Iris pigment epithelial cell (primary cell): ENCODE data around the gene BMP10.
"Not testable (repeated sequence)": the region's sequence is repeated elsewhere in the genome, so short reads cannot be mapped to it uniquely, and the experiment has no call there.

Source experiments
- DNase-seq: peaks from one replicate; pipeline ENCODE4 v3.0.0-alpha.2; 2011; ENCODE audit warnings: low read depth

Gene BMP10

DNA sequence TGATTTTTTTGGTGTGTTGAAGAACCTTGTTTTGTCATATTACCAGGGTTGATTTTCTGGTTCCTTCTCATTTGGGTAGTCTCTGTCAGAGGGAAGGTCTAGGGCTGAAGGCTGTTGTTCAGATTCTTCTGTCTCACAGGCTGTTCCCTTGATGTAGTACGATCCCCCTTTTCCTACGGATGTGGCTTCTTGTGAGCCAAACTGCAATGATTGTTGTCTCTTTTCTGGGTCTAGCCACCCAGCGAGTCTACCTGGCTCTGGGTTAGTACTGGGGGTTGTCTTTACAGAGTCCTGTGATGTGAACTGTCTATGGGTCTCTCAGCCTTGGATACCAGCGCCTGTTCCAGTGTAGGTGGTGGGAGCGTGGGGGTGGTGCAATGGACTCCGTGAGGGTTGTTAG lies 24.8 kb upstream of the BMP10 start:
- DNase-seq: not testable (repeated sequence)

- peak; percentile 49 for DNase-seq
These were observed 18.3 kb upstream of the BMP10 start for GRCh38 chr2:68889500-68889899.

GRCh38 chr2:68889021-68889420 lies 17.8 kb upstream of the BMP10 start:
- DNase-seq: no peak

DNA sequence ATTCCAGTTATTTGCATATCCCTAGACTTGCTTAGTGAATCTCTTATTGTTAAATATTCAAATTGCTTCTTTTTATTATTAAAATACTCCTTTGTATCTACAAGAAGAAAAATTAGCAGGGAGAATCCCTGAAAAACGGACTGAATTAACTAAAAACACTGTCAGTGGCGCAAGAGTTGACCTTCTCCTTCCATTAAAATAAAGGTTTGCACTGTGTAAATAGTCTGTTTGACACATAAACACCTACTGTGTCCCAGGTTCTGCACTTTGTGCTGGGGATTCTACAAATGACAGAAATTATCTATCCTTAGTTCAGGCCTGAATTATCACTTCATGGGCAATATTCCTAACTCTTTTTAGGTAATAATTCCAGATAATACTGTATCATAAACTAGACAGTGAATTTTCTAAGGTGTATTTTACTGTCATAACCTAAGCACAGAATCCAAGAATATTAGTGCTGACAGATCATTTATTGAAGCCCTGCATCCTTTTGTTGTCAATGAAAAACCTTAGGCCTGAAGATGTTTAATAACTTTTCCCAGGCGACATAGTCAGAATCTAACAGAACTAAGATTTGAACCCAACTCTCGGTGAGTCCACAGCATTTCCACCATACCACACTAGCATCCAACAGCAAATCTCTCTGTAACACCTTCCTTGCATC lies 17.0 kb upstream of the BMP10 start:
- DNase-seq: no peak

DNA sequence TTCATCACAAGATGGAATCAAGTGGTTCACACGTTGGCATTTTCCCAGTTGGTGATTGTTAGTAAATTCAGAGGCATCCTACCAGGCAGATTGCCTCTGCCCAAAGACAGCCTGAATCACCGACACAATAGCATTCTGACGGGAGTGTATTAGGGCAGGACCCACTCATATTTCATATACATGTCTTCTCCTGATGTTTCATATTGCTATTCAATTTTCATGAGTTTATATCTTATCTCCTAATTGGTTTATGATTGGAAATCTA lies 14.5 kb upstream of the BMP10 start:
- DNase-seq: no peak

GRCh38 chr2:68885074-68885810 lies 14.0 kb upstream of the BMP10 start:
- no peak for DNase-seq

DNA sequence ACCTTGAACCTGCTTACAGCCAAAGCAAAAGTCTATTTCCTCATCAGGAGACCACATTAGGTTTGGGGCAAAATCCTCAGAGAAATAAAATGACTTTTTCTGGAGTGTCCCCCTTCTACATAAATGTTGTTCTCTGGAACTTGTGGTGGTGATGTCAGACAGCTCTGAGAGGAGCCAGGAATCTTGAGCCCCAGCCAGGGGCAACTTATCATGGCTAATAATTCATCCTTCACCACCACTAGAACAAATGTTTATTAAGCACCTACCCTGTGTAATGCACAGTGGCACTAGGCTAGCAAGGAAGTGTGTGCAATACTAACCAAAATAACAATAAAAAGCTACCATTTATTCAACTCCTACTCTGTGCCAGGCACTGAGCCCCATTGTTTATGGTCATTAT lies 9.0 kb upstream of the BMP10 start:
- peak; percentile 17 for DNase-seq

- DNase-seq: peak; percentile 61
These were observed 8.1 kb upstream of the BMP10 start for GRCh38 chr2:68879296-68879695.

DNA sequence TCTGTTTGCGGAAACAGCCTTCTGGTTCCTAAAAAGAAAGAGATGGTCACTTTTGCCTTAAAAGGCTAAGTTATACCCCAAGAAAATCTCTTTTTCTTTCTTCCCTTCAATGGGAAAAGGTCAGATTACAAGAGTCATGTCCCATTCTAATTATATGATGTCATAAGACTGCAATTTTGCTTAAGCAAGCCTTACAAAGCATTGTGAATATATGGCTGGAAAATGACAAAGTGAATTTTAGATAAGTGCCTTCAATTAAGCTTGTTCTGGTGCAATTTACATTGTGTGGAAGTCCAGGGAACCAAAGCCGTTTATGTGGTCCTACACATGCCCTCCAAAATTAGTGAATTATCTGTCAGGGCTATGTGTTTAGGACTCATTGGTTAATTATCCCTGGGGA lies 7.6 kb upstream of the BMP10 start:
- peak; percentile 58 for DNase-seq

GRCh38 chr2:68878071-68878711 lies 7.0 kb upstream of the BMP10 start:
- DNase-seq: peak; percentile 15

DNA sequence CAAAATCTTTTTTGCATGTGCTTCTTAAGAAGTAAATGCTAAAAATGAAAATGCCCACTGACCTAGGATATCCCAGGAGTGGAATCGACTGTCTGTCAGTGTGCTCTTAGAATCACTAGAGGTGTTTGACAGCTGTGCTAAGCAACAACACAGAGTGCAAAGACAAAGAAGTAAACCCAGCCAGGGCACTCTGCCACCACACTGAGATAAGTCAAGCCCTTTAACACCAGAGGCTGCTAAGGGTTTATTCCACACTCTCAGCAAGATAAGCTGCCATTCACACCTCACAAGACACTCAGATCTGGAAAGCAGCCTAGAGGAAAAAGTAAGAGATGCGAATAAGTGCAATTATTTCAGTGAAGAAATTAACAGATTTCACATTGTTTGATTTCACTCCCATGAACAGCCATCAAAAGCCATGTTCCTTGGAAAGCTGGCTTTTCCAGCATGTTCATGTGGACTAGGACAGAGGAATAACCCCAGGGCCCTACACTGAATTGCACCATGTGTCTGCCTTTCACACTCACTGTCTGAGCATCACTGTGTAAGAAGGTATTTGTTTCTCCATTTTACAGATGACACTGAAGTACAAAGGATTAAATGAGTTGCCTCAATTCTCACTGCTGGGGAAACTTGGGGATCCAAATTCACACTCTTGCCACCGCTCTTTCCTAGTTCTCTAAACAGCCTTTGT lies 6.0 kb upstream of the BMP10 start:
- DNase-seq: no peak

GRCh38 chr2:68870215-68870614 lies 982 bp downstream of the BMP10 start:
- DNase-seq: peak; percentile 59

DNA sequence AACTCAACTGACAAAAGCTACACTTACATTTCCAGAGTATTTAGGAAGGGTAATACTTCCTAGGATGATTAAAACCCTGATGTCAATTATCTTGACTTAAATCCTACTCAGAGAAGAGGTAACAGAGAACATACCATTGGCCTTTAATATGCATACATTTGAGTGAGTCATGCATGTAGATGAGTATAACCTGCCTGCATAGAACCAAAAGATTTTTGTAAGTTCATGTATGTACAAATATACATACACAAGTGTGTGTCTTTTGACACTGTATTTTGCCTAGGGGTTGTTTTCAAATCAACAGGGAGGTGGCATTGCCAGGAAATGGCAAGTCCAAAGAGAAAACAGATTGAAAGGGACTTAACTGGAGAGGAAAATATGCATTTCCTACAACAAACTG lies 6.1 kb downstream of the BMP10 start:
- no peak for DNase-seq

- no peak for DNase-seq
These were observed 7.2 kb downstream of the BMP10 start for GRCh38 chr2:68863996-68864395.

DNA sequence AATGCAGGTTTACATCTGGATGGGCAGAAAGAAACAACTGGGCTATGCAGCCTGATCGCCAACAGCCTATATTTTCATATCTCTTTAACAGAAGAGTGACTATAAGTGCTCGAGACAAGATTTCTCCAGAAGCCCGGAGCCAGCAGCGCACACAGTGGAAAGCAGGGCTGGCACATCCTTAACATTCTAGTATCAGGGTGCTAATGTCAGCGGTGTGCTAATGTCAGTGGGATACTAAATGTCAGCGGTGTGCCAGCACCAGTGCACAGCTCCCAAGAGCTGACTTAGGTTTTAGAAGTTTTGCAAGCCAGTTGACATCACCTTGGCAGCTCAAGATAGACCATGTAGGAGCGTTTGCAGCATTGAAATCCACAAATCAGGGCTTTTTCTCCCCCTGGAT lies 8.3 kb downstream of the BMP10 start:
- DNase-seq: no peak

- DNase-seq: no peak
These were observed 9.9 kb downstream of the BMP10 start for GRCh38 chr2:68861330-68861729.

DNA sequence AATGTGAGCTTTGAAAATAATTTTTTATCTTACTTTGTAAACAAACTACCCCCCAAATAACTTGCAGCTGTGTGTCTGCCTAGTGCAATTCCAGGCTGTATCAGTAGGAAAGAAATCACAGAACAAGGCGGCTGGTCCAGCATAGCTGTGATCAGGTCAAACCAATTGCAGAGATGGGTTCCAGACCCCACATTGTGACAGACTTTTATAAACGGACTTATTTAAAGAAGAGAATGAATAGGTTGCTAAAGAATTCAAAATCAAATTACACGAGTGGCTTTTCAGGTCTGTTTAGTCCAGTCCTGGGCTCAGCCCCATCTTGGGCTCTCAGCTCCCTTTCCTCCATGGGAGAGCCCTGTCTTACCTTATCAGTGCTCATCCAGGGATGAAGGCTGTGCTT lies 11.1 kb downstream of the BMP10 start:
- DNase-seq: no peak

DNA sequence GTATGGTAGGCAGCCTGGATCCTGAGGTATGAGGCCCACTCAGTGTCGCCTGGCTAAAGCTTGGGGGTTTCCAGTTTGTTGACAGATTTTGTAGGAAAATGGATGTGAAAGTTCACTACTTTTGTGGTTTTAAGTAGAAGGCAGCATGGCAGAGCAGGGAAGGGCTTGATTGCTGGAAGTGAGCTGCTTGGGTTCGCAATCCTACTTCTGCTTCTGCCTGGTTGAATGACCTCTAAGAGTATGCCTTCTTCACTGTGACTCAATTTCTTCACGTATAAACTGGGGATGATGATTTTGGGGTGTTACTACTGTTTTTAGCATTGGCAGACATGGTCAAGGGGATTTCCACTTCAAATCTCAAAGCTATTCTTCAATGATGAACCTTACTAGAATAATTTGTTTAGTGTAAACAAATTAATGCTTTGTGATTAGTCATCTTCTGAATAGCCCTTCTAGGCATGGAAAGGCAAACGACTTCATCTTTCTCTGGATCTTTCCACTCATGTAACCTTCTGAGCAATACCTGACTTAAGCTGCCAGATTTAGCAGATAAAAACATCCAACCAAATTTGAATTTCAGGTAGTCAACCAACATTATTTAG lies 13.2 kb downstream of the BMP10 start:
- DNase-seq: peak; percentile 40

GRCh38 chr2:68857202-68857845 lies 13.9 kb downstream of the BMP10 start:
- no peak for DNase-seq

- DNase-seq: no peak
These were observed 15.6 kb downstream of the BMP10 start for GRCh38 chr2:68855550-68855949.

DNA sequence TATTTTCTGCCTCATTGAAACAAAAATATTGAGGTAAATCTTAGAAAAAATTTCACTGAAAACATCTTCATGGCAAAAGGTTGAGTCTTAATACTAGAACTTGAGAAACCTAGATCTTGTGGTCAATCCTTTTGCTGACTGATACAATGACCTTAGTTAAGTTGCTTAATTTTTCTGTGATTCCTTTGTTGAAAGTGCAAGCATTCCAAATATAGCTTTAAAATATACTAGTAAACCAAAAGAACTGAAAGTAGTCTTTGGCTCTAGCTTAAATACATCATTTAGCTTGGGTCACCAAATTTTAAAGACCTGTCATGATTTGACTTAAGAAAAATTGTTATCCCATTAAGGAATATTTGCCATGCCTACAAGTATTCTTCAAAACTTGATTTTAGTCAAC lies 16.7 kb downstream of the BMP10 start:
- no peak for DNase-seq

GRCh38 chr2:68853915-68854314 lies 17.3 kb downstream of the BMP10 start:
- DNase-seq: no peak
